Upper lobe of left lung (tissue), 6 donors: ENCODE results near the gene CNTLN. TPM values are rescaled to one million over a fixed set of nuclear protein-coding genes. Genes with fewer than 3 reads are reported as not detected.
A peak's percentile ranks its signal among the peaks of the same experiment; 100 is the strongest.

Experiments
- ATAC-seq, 2 donors: fragments of 200-7000 bp; cut with Tn5 transposase; one replicate each; pipeline ENCODE4 v1.9.1; 2022; ENCODE audit warnings: mild to moderate bottlenecking in 2 of 2, moderate library complexity in 2 of 2; ENCODE audit not compliant: low FRiP score in 2 of 2
- DNase-seq, 2 donors: peaks; one replicate each; pipeline ENCODE4 v3.0.0-alpha.2; 2019 to 2020
- H3K27ac ChIP-seq, 4 donors: fragments of 200-600 bp; sonication (generic); one replicate each; pipeline ENCODE4 v1.5.1; 2016 to 2019
- H3K27me3 ChIP-seq, 4 donors: fragments of 200-600 bp; sonication (generic); one replicate each; pipeline ENCODE4 v1.5.1; 2017 to 2019
- H3K36me3 ChIP-seq, 4 donors: fragments of 200-600 bp; sonication (generic); one replicate each; pipeline ENCODE4 v1.5.1; 2016 to 2019
- H3K4me1 ChIP-seq, 4 donors: fragments of 200-600 bp; sonication (generic); one replicate each; pipeline ENCODE4 v1.5.1; 2018 to 2019
- H3K4me3 ChIP-seq, 4 donors: fragments of 200-600 bp; sonication (generic); one replicate each; pipeline ENCODE4 v1.5.1; 2017 to 2019; ENCODE audit warnings: mild to moderate bottlenecking in 2 of 4, moderate library complexity in 1 of 4
- H3K9me3 ChIP-seq, 4 donors: fragments of 200-600 bp; sonication (generic); one replicate each; pipeline ENCODE4 v1.5.1; 2018 to 2019
- CTCF ChIP-seq, 6 experiments: fragments of 450-650 bp in 4 of 6; fragments of 200-600 bp in 2 of 6; sonication (generic) in 2 of 6; IDR thresholded peaks; one replicate each; pipeline ENCODE4 v1.5.1; 2016 to 2019; ENCODE audit warnings: antibody characterized with exemption in 6 of 6
- EP300 ChIP-seq, 4 donors: sonication (generic); formaldehyde crosslinking; IDR thresholded peaks; one replicate each; pipeline ENCODE4 v1.5.1; 2017; ENCODE audit warnings: antibody characterized with exemption in 4 of 4, control low read depth in 2 of 4
- POLR2A ChIP-seq, 4 donors: fragments of 450-650 bp; IDR thresholded peaks; one replicate each; pipeline ENCODE4 v1.5.1; 2016 to 2017; ENCODE audit warnings: antibody characterized with exemption in 4 of 4, mild to moderate bottlenecking in 2 of 4
- POLR2AphosphoS5 ChIP-seq, 2 donors: sonication (generic); formaldehyde crosslinking; IDR thresholded peaks; one replicate each; pipeline ENCODE4 v1.5.1; 2017; ENCODE audit warnings: antibody characterized with exemption in 2 of 2
- WGBS, 2 donors: methylation state at CpG; one replicate each; pipeline ENCODE4 v1.1.5; 2017 to 2018; 5-methylcytosine and 5-hydroxymethylcytosine counted together
- total RNA-seq, 6 donors: library from RNA; depleted of rRNA in 4 of 6; stranded (reverse); fragments of >200 nt in 4 of 6; gene quantifications; one replicate each; pipeline versions ENCODE4 v1.1.0 to v1.2.1, GENCODE V29; 2016 to 2021
- donor health status: DM: no; HTN: no; CAD: no; lungs with moderate emphysema.
- donor health status: DM: no; HTN: yes; CAD: no; lungs with severe emphysema.

The CNTLN gene
- total RNA-seq, 6 donors from 2014 or later: 5.5 to 58.7 (median 8.4) TPM

DNA sequence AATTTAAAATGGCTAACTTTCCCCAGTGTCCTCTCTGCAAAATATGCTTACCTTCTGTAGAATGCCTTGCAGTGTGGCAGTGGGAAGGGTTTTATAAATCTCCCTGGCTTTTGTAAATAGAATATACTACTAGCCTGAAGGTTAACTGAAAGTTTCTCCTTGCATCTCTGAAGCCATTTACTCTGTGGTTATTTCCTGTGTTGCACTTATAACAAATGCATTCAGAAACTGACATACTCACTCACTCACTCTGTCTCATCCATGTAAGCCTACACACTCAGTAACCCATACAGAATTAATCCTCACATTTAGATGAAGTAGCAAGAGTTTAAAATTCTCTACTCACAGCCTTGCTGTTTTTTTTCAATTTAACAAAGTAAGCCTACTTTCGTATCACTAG is 356.9 kb downstream of the CNTLN start:
- no peak for TF ChIP-seq POLR2A (IDR thresholded peaks at IDR 0.05)
- no peak for TF ChIP-seq POLR2AphosphoS5 (IDR thresholded peaks at IDR 0.05)
- TF ChIP-seq EP300 (IDR thresholded peaks at IDR 0.05): no peak
- no peak for TF ChIP-seq CTCF (IDR thresholded peaks at IDR 0.05)
- ATAC-seq (no peak), DNase-seq (no peak)
- 96 to 100% methylated on average over 1 of the region's 1 CpG for WGBS, 2 donors
- no peak overlapping the region for H3K4me3 ChIP-seq
- no peaks in the 10 kb centered on the region for H3K9me3 ChIP-seq
- H3K27ac ChIP-seq: no peak overlapping the region
- no peaks in the 10 kb centered on the region for H3K27me3 ChIP-seq
- no peaks in the 10 kb centered on the region for H3K4me1 ChIP-seq
- H3K36me3 ChIP-seq: no peaks in the 10 kb centered on the region

DNA sequence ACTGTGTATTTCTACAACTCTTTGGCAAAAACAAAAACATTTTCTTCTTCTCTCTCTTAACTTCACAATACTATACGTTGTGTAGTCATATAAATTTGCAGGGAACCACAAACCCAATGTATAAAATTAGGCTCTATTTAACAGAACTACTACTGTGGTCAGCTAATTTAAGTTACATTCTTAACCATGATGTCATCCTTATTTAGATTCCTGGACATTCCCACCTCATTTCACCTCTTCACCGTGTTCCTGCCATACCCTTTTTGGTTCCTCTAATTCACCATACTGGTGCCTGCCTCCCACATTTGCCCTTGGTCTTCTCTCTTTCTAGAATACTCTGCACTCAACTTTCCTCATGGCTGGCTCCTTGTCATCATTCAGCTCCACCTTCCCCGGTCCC is 368.4 kb downstream of the CNTLN start:
- Histone ChIP-seq H3K4me1 (no peaks in the 10 kb centered on the region), H3K36me3 (no peaks in the 10 kb centered on the region), H3K27ac (no peak overlapping the region), H3K4me3 (no peak overlapping the region), H3K9me3 (no peaks in the 10 kb centered on the region), H3K27me3 (no peaks in the 10 kb centered on the region)
- TF ChIP-seq POLR2A (IDR thresholded peaks at IDR 0.05) (no peak), EP300 (IDR thresholded peaks at IDR 0.05) (no peak), CTCF (IDR thresholded peaks at IDR 0.05) (no peak), POLR2AphosphoS5 (IDR thresholded peaks at IDR 0.05) (no peak)
- ATAC-seq (no peak), DNase-seq (no peak)
- WGBS, 2 donors: 95 to 99% methylated on average over 3 of the region's 3 CpGs

DNA sequence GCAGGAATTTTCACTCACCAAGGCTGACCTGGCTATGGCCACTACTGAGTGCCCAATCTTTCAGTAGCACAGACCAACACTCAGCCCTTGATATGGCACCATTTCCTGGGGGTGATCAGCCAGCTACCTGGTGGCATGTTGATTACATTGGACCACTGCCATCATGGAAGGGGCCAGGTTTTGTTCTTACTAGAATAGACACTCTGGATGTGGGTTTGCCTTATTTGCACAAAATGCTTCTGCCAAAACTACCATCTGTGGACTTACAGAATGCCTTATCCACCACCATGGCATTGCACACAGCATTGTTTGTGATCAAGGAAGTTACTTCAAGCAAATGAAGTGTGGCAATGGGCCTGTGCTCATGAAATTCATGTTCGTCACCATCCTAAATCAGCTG is 374.3 kb downstream of the CNTLN start:
- ATAC-seq: no peak
- no peaks in the 10 kb centered on the region for H3K27me3 ChIP-seq

DNA sequence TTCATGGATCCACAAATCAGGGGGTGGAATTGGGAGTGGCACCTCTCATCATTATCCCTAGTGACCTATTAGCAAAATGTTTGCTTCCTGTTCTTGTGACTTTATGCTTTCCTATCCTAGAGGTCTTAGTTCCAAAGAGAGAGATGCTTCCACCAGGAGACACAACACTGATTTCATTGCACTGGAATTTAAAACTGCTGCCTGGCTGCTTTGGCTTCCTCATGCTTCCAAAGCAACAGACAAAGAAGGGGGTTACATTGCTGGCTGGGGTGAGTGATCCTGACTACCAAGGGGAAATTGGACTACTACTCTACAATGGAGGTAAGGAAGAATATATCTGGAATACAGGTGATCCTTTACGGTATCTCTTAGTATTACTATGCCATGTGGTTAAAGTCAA is 374.9 kb downstream of the CNTLN start:
- no peak for ATAC-seq
- Histone ChIP-seq H3K36me3 (no peaks in the 10 kb centered on the region), H3K9me3 (no peaks in the 10 kb centered on the region), H3K27ac (no peak overlapping the region), H3K27me3 (no peaks in the 10 kb centered on the region), H3K4me1 (no peaks in the 10 kb centered on the region), H3K4me3 (no peak overlapping the region)
- no peak for TF ChIP-seq POLR2A (IDR thresholded peaks at IDR 0.05)
- no peak for TF ChIP-seq CTCF (IDR thresholded peaks at IDR 0.05)
- TF ChIP-seq EP300 (IDR thresholded peaks at IDR 0.05): no peak
- TF ChIP-seq POLR2AphosphoS5 (IDR thresholded peaks at IDR 0.05): no peak
- 95% methylated on average over 1 of the region's 1 CpG for WGBS, 2 donors
- DNase-seq: no peak

More for the DNA sequence above, 374.3 kb downstream of the CNTLN start:
- no peak for TF ChIP-seq POLR2A (IDR thresholded peaks at IDR 0.05)
- TF ChIP-seq CTCF (IDR thresholded peaks at IDR 0.05): no peak
- no peak for TF ChIP-seq POLR2AphosphoS5 (IDR thresholded peaks at IDR 0.05)
- no peak for TF ChIP-seq EP300 (IDR thresholded peaks at IDR 0.05)
- Histone ChIP-seq H3K27ac (no peak overlapping the region), H3K36me3 (no peaks in the 10 kb centered on the region), H3K4me1 (no peaks in the 10 kb centered on the region), H3K9me3 (no peaks in the 10 kb centered on the region), H3K4me3 (no peak overlapping the region)
- DNase-seq: no peak
- WGBS, 2 donors: 83 to 86% methylated on average over 1 of the region's 1 CpG

DNA sequence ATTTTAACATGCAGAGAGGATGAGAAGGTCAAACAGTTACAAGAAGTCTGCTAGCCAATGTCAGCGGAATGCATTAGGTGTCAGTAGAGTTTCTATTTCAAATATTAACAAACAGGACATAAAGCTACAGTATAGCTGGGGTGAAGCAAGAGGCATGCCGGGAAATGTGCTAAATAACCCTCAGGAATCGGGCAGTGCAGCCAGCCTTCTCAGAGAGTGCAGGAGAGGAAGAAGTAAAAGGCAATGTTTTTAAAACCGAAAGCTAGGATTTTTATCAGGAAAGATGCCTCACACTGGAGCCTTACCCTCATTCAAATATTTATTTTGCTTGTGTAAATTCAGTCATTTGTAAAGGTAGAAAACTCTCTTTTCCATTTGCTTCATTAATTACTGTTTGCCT is 384.9 kb downstream of the CNTLN start:
- Histone ChIP-seq H3K4me1 (peaks cover 0 to 6% (median 0%) of the 10 kb centered on the region in 4 donors), H3K27ac (no peak overlapping the region), H3K4me3 (peak overlapping the region in 1 of 4 donors; percentile 8), H3K9me3 (no peaks in the 10 kb centered on the region), H3K27me3 (no peaks in the 10 kb centered on the region), H3K36me3 (no peaks in the 10 kb centered on the region)
- TF ChIP-seq POLR2AphosphoS5 (IDR thresholded peaks at IDR 0.05) (no peak), CTCF (IDR thresholded peaks at IDR 0.05) (no peak), POLR2A (IDR thresholded peaks at IDR 0.05) (no peak), EP300 (IDR thresholded peaks at IDR 0.05) (no peak)
- DNase-seq (no peak), ATAC-seq (no peak)
- 17 to 25% methylated on average over 4 of the region's 4 CpGs for WGBS, 2 donors
